ENCODE measurements around the gene CCDC33.

- TF ChIP-seq RAD21 (IDR thresholded peaks at IDR 0.05; ENCODE audit: low read length) (no peak), EZH2phosphoT487 (IDR thresholded peaks at IDR 0.05; ENCODE audit: borderline replicate concordance, low read depth) (no peak), POLR2AphosphoS5 (IDR thresholded peaks at IDR 0.05; ENCODE audit: low read depth, low read length) (no peak), SIN3A (IDR thresholded peaks at IDR 0.05; ENCODE audit: borderline replicate concordance, low read depth, low read length) (no peak)
Measured at GRCh38 chr15:74327756-74328155, 91.6 kb downstream of the CCDC33 start.
